ENCODE results near the gene SLC16A13.
A peak's percentile ranks its signal among the peaks of the same experiment; 100 is the strongest.
"Not testable (repeated sequence)": the region's sequence is repeated elsewhere in the genome, so short reads cannot be mapped to it uniquely, and the experiment has no call there.

Gene SLC16A13

GRCh38 chr17:7035591-7036368, at the start of gene SLC16A13:
TSS of gene SLC16A13 (plus strand) at chr17:7036015. CDS start at chr17:7036383, 368 bp downstream.
- peak in 55 of 56 donors; percentile 16 to 95 (median 86) for DNase-seq

GRCh38 chr17:6986676-6987075, 49.1 kb upstream of the SLC16A13 start:
- DNase-seq = no peak

GRCh38 chr17:6989779-6990178, 46.0 kb upstream of the SLC16A13 start:
- DNase-seq = no peak

- not testable (repeated sequence) for DNase-seq
Measured at GRCh38 chr17:6993613-6994056, 42.2 kb upstream of the SLC16A13 start.

- no peak for DNase-seq
Measured at GRCh38 chr17:6994118-6994598, 41.7 kb upstream of the SLC16A13 start.

GRCh38 chr17:6994666-6995256, 41.1 kb upstream of the SLC16A13 start:
- no peak for DNase-seq

GRCh38 chr17:6995500-6996255, 40.1 kb upstream of the SLC16A13 start, which contains the start of gene ALOX12:
TSS of gene ALOX12 (plus strand) at chr17:6996049. CDS start at chr17:6996118, 69 bp downstream.
- no peak for DNase-seq

- no peak for DNase-seq
Measured at GRCh38 chr17:6996256-6997011, 39.4 kb upstream of the SLC16A13 start.

GRCh38 chr17:6997171-6997570, 38.6 kb upstream of the SLC16A13 start:
- DNase-seq = no peak

- DNase-seq = no peak
Measured at GRCh38 chr17:6998855-6999508, 36.8 kb upstream of the SLC16A13 start.

- DNase-seq = peak in 2 of 56 donors; percentile 9 to 28
Measured at GRCh38 chr17:7001318-7001961, 34.4 kb upstream of the SLC16A13 start.

GRCh38 chr17:7002288-7003047, 33.3 kb upstream of the SLC16A13 start:
- no peak for DNase-seq

- no peak for DNase-seq
Measured at GRCh38 chr17:7003745-7004144, 32.1 kb upstream of the SLC16A13 start.

GRCh38 chr17:7004398-7005253, 31.2 kb upstream of the SLC16A13 start:
- peak in 2 of 56 donors; percentile 19 to 76 for DNase-seq

- no peak for DNase-seq
Measured at GRCh38 chr17:7005716-7006115, 30.1 kb upstream of the SLC16A13 start.

GRCh38 chr17:7007143-7007542, 28.7 kb upstream of the SLC16A13 start:
- no peak for DNase-seq

GRCh38 chr17:7010523-7010922, 25.3 kb upstream of the SLC16A13 start:
- DNase-seq = no peak

GRCh38 chr17:7011415-7011814, 24.4 kb upstream of the SLC16A13 start:
- no peak for DNase-seq
